Stimulated activated naive CD4-positive, alpha-beta T cell treated with Interleukin-2 at 50 U/mL for 16 hours (primary cell): ENCODE results near the gene DDA1.

ENCODE experiments used
- DNase-seq: peaks from one replicate; lab custom pipeline; 2025; lab: John Stamatoyannopoulos, UW

Gene DDA1

GRCh38 chr19:17330262-17331044, 21.1 kb downstream of the DDA1 start:
- no peak for DNase-seq

DNA sequence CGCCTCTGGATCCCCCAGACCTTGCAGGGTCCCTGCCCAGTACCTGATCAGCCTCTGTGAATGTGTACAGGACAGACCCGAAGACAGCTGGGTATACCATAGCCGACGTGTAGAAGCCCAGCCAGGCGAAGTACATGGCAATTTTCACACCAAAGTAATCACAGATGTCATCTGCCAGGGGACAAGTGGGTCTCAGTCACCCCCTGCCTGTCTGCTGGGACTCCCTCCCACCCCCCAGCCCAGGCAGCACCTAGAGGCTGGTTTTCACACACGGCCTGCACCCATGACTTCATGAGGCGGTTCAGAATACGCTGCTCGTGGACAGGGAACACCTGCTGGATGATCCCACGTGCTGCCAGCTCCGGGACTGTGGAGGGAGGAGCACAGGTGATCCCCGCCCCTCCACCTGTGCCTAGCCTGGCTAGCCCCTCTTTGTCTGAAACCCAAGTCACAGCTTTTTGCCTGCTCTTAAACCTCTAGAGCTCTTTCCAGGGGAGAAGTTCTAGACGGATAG, 21.7 kb downstream of the DDA1 start:
- no peak for DNase-seq

GRCh38 chr19:17332360-17332676, 23.0 kb downstream of the DDA1 start:
- no peak for DNase-seq

GRCh38 chr19:17332677-17333581, 23.6 kb downstream of the DDA1 start:
- DNase-seq = peak; percentile 25

- DNase-seq = peak; percentile 81
Measured at GRCh38 chr19:17333611-17334413, 24.4 kb downstream of the DDA1 start.

DNA sequence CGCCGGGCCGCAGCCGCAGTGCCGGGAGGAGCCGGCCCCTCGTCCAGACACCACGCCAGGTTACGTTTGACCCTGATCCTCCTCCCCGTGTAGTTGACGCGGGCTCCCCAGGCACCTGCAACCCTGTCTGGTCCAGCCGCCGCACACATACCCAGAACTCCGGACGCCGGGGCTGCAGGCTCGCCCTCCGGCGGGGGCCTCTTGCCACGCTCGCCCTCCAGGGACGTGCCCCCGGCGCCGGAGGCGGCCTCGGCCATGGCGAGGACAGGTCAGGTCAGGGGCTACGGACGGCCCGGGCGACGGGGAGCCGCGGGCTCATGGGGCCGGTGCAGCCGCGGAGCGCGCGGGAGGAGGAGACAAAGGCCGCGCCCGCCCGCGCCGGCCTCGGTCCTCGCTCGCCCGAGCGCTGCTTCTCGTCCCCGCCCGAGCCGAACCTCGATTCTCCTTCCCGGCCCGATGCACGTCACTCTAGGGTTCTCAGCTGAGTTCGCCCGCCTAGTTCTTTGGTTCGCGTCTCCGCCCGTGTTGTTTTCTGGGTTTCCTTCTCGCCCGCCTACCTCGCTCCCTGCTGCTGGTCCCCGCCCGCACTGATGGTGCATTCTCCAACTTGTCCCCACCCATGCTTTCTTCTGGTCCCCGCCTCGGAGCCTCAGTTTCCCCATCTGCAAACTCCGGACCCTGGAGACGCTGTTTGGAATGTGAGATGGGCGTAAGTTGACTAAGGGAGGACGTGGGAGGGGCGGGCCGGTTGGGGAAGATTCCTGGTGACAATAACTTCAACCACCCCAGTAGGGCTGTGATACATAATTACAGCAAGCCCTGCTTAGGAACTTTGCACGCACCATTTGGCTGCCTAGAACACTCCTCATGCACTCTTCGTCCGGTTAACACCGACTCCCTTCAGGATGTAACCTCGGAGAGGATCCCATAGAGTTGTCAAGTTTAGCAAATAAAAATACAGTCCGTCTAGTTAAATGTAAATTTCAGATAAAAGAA, 25.3 kb downstream of the DDA1 start, which contains the start of gene ANO8:
TSS of gene ANO8 (minus strand) at position 442 of the 996 bp plus-strand sequence. CDS start at position 257, 185 bp downstream.
- DNase-seq = peak; percentile 97

DNA sequence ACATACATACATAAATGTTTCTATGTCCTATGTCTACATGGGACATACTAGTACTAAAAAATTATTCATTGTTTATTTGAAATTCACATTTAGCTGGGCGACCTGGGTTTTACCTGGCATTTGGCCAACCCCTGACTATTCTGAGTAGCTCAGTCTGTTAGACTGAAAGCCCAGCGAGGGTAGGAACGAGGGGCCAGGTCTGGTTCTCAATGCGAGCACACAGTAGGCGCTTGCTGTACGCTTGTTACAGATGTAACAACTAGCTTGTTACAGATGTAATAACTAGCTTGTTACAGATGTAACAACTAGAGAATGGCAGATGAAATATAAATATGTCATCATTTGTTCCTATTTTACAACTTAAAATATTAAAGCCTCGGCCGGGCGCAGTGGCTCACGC, 26.2 kb downstream of the DDA1 start:
- DNase-seq = no peak

- DNase-seq = peak; percentile 97
Measured at GRCh38 chr19:17336872-17337674, 27.7 kb downstream of the DDA1 start, which contains the start of gene GTPBP3. TSS of gene GTPBP3 (plus strand) at chr19:17337553. CDS start at chr19:17337612, 59 bp downstream.

DNA sequence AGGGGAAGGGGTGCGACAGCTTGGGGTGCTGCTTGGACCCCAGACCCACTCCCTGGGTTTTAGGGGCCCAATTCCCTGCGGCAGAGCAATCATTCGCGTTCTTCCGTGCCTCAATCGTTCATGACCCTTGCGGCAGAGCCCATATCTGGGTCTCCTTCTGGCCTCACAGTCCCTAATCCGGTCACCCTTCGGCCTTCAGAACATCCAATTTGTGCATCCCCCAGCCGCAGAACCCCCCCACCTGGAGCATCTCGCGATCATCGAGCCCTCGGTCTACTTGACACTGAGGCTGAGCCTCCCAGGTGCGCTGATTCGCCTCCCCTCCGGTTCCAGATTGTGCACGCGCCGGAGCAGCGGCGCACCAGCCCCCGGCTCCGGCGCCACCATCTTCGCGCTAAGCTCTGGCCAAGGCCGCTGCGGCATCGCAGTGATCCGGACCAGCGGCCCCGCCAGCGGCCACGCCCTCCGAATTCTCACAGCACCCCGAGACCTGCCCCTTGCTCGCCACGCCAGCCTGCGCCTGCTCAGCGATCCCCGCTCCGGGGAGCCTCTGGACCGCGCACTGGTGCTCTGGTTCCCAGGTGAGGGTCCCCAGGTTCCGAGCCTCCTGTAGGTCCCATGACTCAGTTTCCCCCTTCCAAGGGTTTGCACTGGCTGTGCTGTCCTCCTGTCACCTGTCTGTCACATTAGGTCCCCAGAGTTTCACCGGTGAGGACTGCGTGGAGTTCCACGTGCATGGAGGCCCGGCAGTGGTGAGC, 28.5 kb downstream of the DDA1 start:
- DNase-seq = no peak

DNA sequence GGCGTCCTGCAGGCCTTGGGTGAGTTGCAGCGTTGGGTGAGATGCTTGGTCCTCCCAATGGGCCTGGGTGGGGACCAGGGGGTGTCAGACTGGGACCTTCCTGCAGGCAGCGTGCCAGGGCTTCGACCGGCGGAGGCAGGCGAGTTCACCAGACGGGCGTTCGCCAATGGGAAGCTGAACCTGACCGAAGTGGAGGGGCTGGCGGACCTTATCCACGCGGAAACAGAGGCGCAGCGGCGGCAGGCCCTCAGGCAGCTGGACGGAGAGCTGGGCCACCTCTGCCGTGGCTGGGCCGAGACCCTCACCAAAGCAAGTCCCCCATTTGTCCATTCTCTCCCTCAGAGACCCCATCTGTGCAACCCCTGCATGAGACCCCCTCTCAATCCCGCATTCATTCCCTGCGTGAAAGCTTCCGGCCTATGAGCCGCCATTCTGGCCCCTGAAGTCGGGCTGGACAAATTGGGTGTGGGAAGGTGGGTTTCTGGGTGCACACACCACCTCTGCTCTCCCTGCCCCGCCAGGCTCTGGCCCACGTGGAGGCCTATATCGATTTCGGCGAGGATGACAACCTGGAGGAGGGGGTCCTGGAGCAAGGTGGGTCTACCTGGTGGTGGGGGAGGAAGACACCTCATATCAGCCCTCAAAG, 29.2 kb downstream of the DDA1 start:
- no peak for DNase-seq

DNA sequence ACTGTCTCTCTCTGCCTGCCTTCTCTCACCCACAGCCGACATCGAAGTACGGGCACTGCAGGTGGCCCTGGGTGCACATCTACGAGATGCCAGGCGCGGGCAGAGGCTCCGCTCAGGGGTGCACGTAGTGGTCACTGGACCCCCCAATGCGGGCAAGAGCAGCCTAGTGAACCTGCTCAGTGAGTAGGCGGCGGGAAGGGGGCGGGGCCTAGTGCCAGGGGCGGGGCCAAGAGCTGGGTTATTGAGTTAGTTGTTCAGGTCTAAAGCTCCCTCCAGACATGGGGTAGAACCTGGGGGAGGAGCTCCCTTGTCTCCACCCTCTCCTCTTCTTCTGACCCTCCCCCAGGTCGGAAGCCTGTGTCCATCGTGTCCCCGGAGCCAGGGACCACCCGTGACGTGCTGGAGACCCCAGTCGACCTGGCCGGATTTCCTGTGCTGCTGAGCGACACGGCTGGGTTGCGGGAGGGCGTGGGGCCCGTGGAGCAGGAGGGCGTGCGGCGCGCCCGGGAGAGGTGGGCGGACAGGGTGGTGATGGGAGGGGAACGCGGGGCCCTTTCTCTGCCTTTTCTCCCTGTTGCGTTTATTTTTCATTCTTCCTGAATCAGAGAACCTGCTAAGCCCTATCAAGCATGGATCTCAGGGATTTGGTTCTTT, 29.9 kb downstream of the DDA1 start:
- DNase-seq = peak; percentile 23

DNA sequence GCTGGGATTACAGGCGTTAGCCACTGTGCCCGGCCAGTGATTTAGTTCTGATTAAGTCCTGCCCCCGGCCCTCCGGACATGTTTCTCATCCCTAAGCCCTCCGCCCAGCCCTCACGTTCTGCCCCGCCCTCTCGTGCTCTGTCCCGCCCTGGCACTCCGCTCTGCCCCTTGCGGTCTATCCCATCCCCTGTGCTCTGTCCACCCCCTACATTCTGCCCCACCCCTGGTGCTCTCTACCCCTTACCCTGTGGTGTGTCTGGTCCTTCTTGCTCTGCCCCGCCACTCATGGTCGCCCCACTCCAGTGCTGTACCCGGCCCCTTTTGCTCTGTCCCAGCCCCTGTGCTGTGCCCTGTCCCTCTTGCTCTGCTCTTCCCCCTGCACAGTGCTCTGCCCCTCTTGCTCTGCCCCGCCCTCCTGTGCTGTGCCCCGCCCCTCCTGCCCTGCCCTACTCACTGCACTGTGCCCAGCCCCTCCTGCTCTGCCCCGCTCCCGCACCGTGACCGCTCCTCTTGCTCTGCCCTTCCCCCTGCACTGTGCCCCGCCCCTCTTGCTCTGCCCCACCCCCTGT, 31.0 kb downstream of the DDA1 start:
- no peak for DNase-seq

GRCh38 chr19:17340871-17341357, 31.6 kb downstream of the DDA1 start:
- DNase-seq = no peak

DNA sequence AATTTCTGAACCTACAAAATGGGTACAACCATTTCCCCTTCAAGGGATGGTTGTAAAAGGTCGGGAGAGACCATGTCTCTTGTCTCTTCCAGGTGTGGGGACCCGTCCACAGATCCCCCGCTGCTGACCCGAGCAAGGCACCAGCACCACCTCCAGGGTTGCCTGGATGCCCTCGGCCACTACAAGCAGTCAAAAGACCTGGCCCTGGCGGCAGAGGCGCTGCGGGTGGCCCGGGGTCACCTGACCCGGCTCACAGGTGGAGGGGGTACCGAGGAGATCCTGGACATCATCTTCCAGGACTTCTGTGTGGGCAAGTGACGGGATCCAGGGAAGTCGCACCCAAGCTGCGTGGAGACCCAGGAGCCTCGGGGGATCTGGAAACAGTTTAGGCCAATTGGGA, 32.0 kb downstream of the DDA1 start:
- DNase-seq = no peak

- no peak for DNase-seq
Measured at GRCh38 chr19:17341845-17342244, 32.5 kb downstream of the DDA1 start.

DNA sequence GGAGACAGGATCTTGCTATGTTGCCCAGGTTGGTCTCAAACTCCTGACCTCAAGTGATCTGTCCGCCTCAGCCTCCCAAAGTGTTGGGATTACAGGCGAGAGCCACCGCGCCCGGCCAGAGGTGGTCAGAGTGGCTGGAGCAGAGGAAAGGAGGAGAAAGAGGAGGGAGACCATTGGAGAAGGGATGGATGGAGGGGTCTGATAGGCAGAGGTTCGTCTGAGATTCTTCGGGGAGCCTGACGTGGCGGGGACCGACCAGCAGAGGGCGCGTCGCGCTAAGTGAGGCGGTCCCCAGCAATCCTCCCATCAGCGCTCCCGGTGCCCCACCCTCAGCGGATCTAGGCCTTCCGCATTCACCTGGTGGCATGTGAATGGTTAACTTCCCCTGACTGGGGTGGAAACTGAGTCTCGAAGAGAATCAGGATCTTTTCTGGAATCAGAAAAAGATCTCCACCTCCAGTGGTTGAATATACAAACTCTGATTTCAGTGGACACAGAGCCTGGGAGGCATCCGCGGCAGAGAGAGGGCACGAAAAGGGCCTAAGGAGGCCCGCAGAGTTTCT, 36.8 kb downstream of the DDA1 start:
- peak; percentile 59 for DNase-seq

DNA sequence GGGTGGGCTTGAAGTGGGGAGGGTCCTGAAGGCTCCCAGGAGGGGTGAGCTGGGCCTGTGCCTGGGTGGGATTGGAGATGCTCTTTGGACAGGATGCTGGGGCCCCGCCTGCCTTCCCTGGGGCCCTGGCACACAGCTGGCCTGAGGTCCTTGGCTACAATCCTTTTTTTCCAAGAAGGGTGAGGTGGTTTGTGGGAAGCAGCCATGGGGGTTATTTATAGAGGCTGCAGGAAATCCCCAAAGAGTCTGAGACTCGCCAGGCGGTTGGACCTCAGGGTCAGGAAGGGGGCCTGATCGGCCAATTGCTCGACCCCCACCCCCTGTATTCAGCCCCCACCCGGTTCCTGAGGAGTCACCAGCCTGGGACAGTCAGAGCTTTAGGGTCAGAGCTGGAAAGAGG, 38.0 kb downstream of the DDA1 start:
- DNase-seq = no peak
